ENCODE data around the gene SLPI.

The SLPI gene

GRCh38 chr20:45218124-45218523 lies 36.2 kb downstream of the SLPI start:
- DNase-seq (ENCODE audit: low spot score): no peak

- DNase-seq (ENCODE audit: low spot score): no peak
These were observed 41.5 kb downstream of the SLPI start for GRCh38 chr20:45212836-45213235.

- no peak for DNase-seq (ENCODE audit: low spot score)
These were observed 42.5 kb downstream of the SLPI start for GRCh38 chr20:45211569-45212474.

- no peak for DNase-seq (ENCODE audit: low spot score)
These were observed 44.4 kb downstream of the SLPI start for GRCh38 chr20:45209924-45210323.

GRCh38 chr20:45206725-45207124 lies 47.6 kb downstream of the SLPI start, which contains the start of gene SEMG1:
SEMG1 (plus strand) TSS chr20:45207033; CDS start chr20:45207054, 21 bp downstream.
- DNase-seq (ENCODE audit: low spot score): no peak

Data from hepatic stellate cell (primary cell).